ENCODE data around the gene DUX4.
"Not testable (repeated sequence)": the region's sequence is repeated elsewhere in the genome, so short reads cannot be mapped to it uniquely, and the experiment has no call there.

DUX4 gene

DNA sequence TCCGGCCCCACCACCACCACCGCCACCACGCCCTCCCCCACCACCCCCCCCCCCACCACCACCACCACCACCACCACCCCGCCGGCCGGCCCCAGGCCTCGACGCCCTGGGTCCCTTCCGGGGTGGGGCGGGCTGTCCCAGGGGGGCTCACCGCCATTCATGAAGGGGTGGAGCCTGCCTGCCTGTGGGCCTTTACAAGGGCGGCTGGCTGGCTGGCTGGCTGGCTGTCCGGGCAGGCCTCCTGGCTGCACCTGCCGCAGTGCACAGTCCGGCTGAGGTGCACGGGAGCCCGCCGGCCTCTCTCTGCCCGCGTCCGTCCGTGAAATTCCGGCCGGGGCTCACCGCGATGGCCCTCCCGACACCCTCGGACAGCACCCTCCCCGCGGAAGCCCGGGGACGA lies at the start of gene DUX4:
TSS of gene DUX4 (plus strand) at position 347 of the 400 bp plus-strand sequence. CDS start at position 347, 0 bp downstream.
- DNase-seq = not testable (repeated sequence)

DNA sequence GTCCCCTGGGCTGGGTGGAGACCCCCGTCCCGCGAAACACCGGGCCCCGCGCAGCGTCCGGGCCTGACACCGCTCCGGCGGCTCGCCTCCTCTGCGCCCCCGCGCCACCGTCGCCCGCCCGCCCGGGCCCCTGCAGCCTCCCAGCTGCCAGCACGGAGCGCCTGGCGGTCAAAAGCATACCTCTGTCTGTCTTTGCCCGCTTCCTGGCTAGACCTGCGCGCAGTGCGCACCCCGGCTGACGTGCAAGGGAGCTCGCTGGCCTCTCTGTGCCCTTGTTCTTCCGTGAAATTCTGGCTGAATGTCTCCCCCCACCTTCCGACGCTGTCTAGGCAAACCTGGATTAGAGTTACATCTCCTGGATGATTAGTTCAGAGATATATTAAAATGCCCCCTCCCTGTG lies 1.9 kb downstream of the DUX4 start:
- DNase-seq = not testable (repeated sequence)

DNA sequence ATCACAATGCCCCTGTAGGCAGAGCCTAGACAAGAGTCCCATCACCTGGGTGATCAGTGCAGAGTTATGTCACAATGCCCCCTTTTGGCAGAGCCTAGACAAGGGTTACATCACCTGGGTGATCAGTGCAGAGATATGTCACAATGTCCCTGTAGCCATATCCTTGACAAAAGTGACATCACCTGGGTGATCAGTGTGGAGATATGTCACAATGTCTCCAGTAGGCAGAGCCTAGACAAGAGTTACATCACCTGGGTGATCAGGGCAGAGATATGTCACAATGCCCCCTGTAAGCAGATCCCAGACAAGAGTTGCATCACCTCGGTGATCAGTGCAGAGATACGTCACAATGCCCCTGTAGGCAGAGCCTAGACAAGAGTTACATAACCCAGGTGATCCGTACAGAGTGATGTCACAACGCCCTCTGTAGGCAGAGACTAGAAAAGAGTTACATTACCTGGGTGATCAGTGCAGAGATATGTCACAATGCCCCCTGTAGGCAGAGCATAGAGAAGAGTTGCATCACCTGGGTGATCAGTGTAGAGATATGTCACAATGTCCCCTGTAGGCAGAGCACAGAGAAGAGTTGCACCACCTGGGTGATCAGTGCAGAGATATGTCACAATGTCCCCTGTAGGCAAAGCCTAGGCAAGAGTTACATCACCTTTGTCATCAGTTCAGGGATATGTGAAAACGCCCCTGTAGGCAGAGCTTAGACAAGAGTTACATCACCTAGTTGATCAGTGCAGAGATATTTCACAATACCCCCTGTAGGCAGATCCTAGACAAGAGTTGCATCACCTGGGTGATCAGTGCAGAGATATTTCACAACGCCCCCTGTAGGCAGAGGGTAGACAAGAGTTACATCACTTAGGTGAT lies 4.4 kb downstream of the DUX4 start:
- not testable (repeated sequence) for DNase-seq

DNA sequence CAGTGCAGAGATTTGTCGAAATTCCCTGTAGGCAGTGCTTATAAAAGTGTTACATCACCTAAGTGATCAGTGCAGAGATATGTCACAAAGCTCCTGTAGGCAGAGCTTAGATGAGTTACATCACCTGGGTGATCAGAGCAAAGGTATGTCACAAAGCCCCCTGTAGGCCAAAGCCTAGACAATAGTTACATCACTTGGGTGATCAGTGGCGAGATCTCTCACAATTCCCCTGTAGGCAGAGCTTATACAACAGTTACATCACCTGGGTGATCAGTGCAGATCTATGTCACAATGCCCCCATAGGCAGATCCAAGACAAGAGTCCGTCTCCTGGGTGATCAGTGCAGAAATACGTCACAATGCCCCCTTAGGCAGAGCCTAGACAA lies 5.0 kb downstream of the DUX4 start:
- DNase-seq = not testable (repeated sequence)

GRCh38 chr4:190179030-190179739 lies 5.6 kb downstream of the DUX4 start:
- not testable (repeated sequence) for DNase-seq

DNA sequence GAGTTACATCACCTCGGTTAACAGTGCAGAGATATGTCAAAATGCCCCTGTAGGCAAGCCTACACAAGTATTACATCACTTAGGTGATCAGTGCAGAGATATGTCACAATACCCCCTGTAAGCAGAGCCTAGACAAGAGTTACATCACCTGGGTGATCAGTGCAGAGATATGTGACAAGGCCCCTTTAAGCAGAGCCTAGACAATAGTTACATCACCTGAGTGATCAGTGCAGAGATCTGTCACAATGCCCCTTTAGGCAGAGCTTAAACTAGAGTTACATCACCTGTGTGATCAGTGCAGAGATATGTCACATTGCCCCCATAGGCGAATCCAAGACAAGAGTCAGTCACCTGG lies 6.1 kb downstream of the DUX4 start:
- DNase-seq = not testable (repeated sequence)

- not testable (repeated sequence) for DNase-seq
These were observed 7.4 kb downstream of the DUX4 start for GRCh38 chr4:190180947-190181346.

- not testable (repeated sequence) for DNase-seq
These were observed 8.0 kb downstream of the DUX4 start for GRCh38 chr4:190181481-190182100.

GRCh38 chr4:190203510-190203909 lies 29.9 kb downstream of the DUX4 start:
- DNase-seq = not testable (repeated sequence)

Measured in fibroblast of skin of right quadriceps (primary cell).